ENCODE measurements around the gene TSPAN17.

The TSPAN17 gene

GRCh38 chr5:176680226-176680563 lies 32.9 kb downstream of the TSPAN17 start:
- DNase-seq (ENCODE audit: extremely low spot score), result no peak
- ChIA-PET POLR2A (no interaction called here), CTCF (interaction anchor here (0.9 to 15.2 kb wide), 4 partner anchors 13 to 29 kb away, joined by 3 to 158 read pairs (median 4); no protein-coding TSS in a partner anchor)
- TF ChIP-seq CTCF (IDR thresholded peaks at IDR 0.05; ENCODE audit: control extremely low read depth, extremely low read depth, low read depth, missing control alignments), result no peak

GRCh38 chr5:176682016-176682531 lies 34.8 kb downstream of the TSPAN17 start:
- DNase-seq (ENCODE audit: extremely low spot score), result no peak
- ChIA-PET CTCF (interaction anchor here (15.2 kb wide), 1 partner anchor 22 kb away, joined by 158 read pairs; no protein-coding TSS in a partner anchor), POLR2A (no interaction called here)
- no peak for TF ChIP-seq CTCF (IDR thresholded peaks at IDR 0.05; ENCODE audit: control extremely low read depth, extremely low read depth, low read depth, missing control alignments)

GRCh38 chr5:176685010-176685409 lies 37.7 kb downstream of the TSPAN17 start:
- DNase-seq (ENCODE audit: extremely low spot score), result no peak
- ChIA-PET POLR2A (no interaction called here), CTCF (no interaction called here)
- TF ChIP-seq CTCF (IDR thresholded peaks at IDR 0.05; ENCODE audit: control extremely low read depth, extremely low read depth, low read depth, missing control alignments), result no peak

GRCh38 chr5:176687247-176687646 lies 40.0 kb downstream of the TSPAN17 start:
- TF ChIP-seq CTCF (IDR thresholded peaks at IDR 0.05; ENCODE audit: control extremely low read depth, extremely low read depth, low read depth, missing control alignments), result no peak
- no peak for DNase-seq (ENCODE audit: extremely low spot score)
- CTCF ChIA-PET, result interaction anchor here (0.8 to 2.1 kb wide), 3 partner anchors 10 to 26 kb away, joined by 3 to 9 read pairs (median 7); no protein-coding TSS in a partner anchor
- POLR2A ChIA-PET, result no interaction called here

- no peak for TF ChIP-seq CTCF (IDR thresholded peaks at IDR 0.05; ENCODE audit: control extremely low read depth, extremely low read depth, low read depth, missing control alignments)
- ChIA-PET POLR2A (no interaction called here), CTCF (interaction anchor here (1.6 to 2.1 kb wide), 2 partner anchors 10 to 27 kb away, joined by 7 to 9 read pairs; no protein-coding TSS in a partner anchor)
Measured at GRCh38 chr5:176687881-176688280, 40.6 kb downstream of the TSPAN17 start.

GRCh38 chr5:176690911-176691310 lies 43.6 kb downstream of the TSPAN17 start:
- CTCF ChIA-PET, result interaction anchor here (1.1 to 1.3 kb wide), 2 partner anchors 30 to 117 kb away, joined by 3 read pairs; no protein-coding TSS in a partner anchor
- DNase-seq (ENCODE audit: extremely low spot score), result no peak
- no peak for TF ChIP-seq CTCF (IDR thresholded peaks at IDR 0.05; ENCODE audit: control extremely low read depth, extremely low read depth, low read depth, missing control alignments)
- POLR2A ChIA-PET, result no interaction called here

More at GRCh38 chr5:176687881-176688280, 40.6 kb downstream of the TSPAN17 start:
- no peak for DNase-seq (ENCODE audit: extremely low spot score)
